RWPE1 (cell line): Measurements from ENCODE around the gene SCNN1B.

Experiments used
- CTCF ChIA-PET: fragments of 350-600 bp; sonication (Branson Sonifier 250); formaldehyde crosslinking; extraction: SDS; loops from one replicate; lab custom pipeline; 2021; lab: Yijun Ruan, JAX
- POLR2A ChIA-PET: fragments of 400-600 bp; formaldehyde crosslinking; extraction: SDS; loops from one replicate; lab custom pipeline; 2020; ENCODE audit warnings: antibody characterized with exemption; ENCODE audit not compliant: low non-redundant PET; lab: Yijun Ruan, JAX
- DNase-seq: peaks from one replicate; pipeline ENCODE4 v3.0.0; 2012; ENCODE audit warnings: low spot score
- H3K27ac ChIP-seq: fragments of 450-650 bp; 2 replicates; pipeline ENCODE4 v1.5.1; 2017
- CTCF ChIP-seq: fragments of 450-650 bp; conservative IDR thresholded peaks from 2 replicates; pipeline ENCODE4 v1.5.1; 2017; ENCODE audit warnings: low read depth, mild to moderate bottlenecking

Gene SCNN1B

GRCh38 chr16:23258919-23259237 is 43.2 kb upstream of the SCNN1B start:
- CTCF ChIA-PET = no interaction called here
- H3K27ac ChIP-seq = peak overlapping the region; percentile 79
- DNase-seq = no peak
- no peak for TF ChIP-seq CTCF
- POLR2A ChIA-PET = no interaction called here

DNA sequence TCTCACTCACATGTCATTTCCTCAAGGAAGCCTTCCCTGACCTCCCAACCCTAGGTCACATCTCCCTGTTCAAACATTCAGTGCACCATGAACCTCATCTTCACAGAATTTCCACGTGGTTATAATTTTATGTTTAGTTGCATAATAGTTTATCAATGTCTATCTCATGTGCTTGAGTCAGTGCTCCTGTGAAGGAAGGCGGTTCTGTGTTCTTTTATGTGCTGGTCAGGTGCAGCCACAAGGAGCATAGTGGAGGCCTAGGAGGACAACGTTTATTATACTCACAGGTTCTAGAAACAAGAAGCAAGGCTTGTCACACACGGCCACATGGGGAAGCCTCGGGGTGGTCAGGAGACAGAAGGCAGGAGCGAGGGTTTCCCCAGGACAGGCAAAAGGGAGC is 34.5 kb upstream of the SCNN1B start:
- POLR2A ChIA-PET = no interaction called here
- CTCF ChIA-PET = no interaction called here
- no peak for TF ChIP-seq CTCF

DNA sequence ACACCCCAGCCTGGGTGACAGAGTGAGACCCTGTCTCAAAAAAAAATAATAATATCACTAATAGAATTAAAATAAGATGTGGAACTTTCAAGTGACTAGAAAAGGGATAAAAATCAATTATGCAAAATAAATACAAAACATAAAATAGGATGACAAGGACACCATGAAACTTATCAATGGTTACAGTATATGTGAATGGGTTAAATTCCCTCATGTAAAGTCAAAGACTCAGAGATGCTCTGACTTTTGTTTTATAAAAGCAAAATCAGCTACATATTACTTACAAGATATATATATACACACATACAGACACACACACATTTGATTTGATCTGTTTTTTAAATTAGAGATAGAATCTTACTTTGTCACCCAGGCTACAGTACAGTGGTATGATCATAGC is 33.5 kb upstream of the SCNN1B start:
- DNase-seq = no peak
- ChIA-PET POLR2A (no interaction called here), CTCF (no interaction called here)
- no peak overlapping the region for H3K27ac ChIP-seq
- no peak for TF ChIP-seq CTCF

More for the DNA sequence above, 34.5 kb upstream of the SCNN1B start:
- DNase-seq = no peak
- H3K27ac ChIP-seq = no peak overlapping the region

- no peak for TF ChIP-seq CTCF
- DNase-seq = no peak
- CTCF ChIA-PET = no interaction called here
- H3K27ac ChIP-seq = no peak overlapping the region
- POLR2A ChIA-PET = no interaction called here
Observed at GRCh38 chr16:23269248-23269953, 32.7 kb upstream of the SCNN1B start.

GRCh38 chr16:23270654-23271053 is 31.4 kb upstream of the SCNN1B start:
- DNase-seq = no peak
- H3K27ac ChIP-seq = no peak overlapping the region
- ChIA-PET POLR2A (no interaction called here), CTCF (no interaction called here)
- TF ChIP-seq CTCF = no peak

GRCh38 chr16:23274968-23275367 is 27.1 kb upstream of the SCNN1B start:
- POLR2A ChIA-PET = no interaction called here
- CTCF ChIA-PET = interaction anchor here (0.6 kb wide), 1 partner anchor 1084 kb away, joined by 3 read pairs; no protein-coding TSS in a partner anchor
- no peak overlapping the region for H3K27ac ChIP-seq
- no peak for DNase-seq
- TF ChIP-seq CTCF = no peak

GRCh38 chr16:23276821-23277220 is 25.3 kb upstream of the SCNN1B start:
- CTCF ChIA-PET = no interaction called here
- no peak overlapping the region for H3K27ac ChIP-seq
- POLR2A ChIA-PET = no interaction called here
- TF ChIP-seq CTCF = no peak
- no peak for DNase-seq
